Liver (tissue), 9 donors: Measurements from ENCODE around the gene LRRK1. TPM values are rescaled to one million over a fixed set of nuclear protein-coding genes. Genes with fewer than 3 reads are reported as not detected.
"Not testable (repeated sequence)": the region's sequence is repeated elsewhere in the genome, so short reads cannot be mapped to it uniquely, and the experiment has no call there.

Experiments
- DNase-seq: peaks from one replicate; pipeline ENCODE4 v3.0.0-alpha.2; 2017; ENCODE audit warnings: low spot score
- H3K27ac ChIP-seq, 2 donors: one replicate each; pipeline ENCODE4 v1.7.0; 2013; ENCODE audit warnings: inconsistent platforms in 2 of 2, low read length in 2 of 2, control low read depth in 1 of 2, low read depth in 1 of 2, mild to moderate bottlenecking in 1 of 2
- H3K27me3 ChIP-seq, 4 donors: one replicate each; pipeline versions ENCODE4 v1.6.1 to v1.7.0; 2013; ENCODE audit warnings: low read length in 3 of 4, inconsistent platforms in 1 of 4, mild to moderate bottlenecking in 1 of 4, moderate library complexity in 1 of 4; ENCODE audit not compliant: control insufficient read depth in 4 of 4, insufficient read depth in 4 of 4
- H3K36me3 ChIP-seq, 4 donors: one replicate each; pipeline versions ENCODE4 v1.6.1 to v1.7.0; 2013; ENCODE audit warnings: low read length in 3 of 4, mild to moderate bottlenecking in 3 of 4, low read depth in 1 of 4, moderate library complexity in 1 of 4; ENCODE audit not compliant: control insufficient read depth in 4 of 4, insufficient read depth in 3 of 4
- H3K4me1 ChIP-seq, 4 donors: one replicate each; pipeline versions ENCODE4 v1.6.1 to v1.7.0; 2013; ENCODE audit warnings: low read length in 3 of 4, mild to moderate bottlenecking in 3 of 4, moderate library complexity in 1 of 4; ENCODE audit not compliant: control insufficient read depth in 4 of 4, insufficient read depth in 4 of 4
- H3K4me3 ChIP-seq, 3 donors: one replicate each; pipeline versions ENCODE4 v1.6.1 to v1.7.0; 2013; ENCODE audit warnings: low read length in 3 of 3, control low read depth in 1 of 3, low read depth in 1 of 3, mild to moderate bottlenecking in 1 of 3
- H3K9ac ChIP-seq, 2 donors: one replicate each; pipeline ENCODE4 v1.7.0; 2013; ENCODE audit warnings: low read length in 2 of 2, mild to moderate bottlenecking in 2 of 2, moderate library complexity in 2 of 2, control low read depth in 1 of 2, low read depth in 1 of 2
- H3K9me3 ChIP-seq, 4 donors: one replicate each; pipeline versions ENCODE4 v1.6.1 to v1.7.0; 2013; ENCODE audit warnings: low read length in 3 of 4; ENCODE audit not compliant: control insufficient read depth in 4 of 4
- ATF3 ChIP-seq: IDR thresholded peaks from 2 replicates; pipeline ENCODE4 v1.6.1; 2016; ENCODE audit warnings: antibody characterized with exemption
- CTCF ChIP-seq: fragments of 150-350 bp; IDR thresholded peaks from 2 replicates; pipeline ENCODE4 v1.5.1; 2017; ENCODE audit warnings: improper control_type of control experiment, low read depth, low read length; ENCODE audit not compliant: missing input control
- EGR1 ChIP-seq, 2 donors: IDR thresholded peaks; 2 replicates each; pipeline ENCODE4 v1.6.1; 2016 to 2018; ENCODE audit warnings: antibody characterized with exemption in 2 of 2, low read depth in 2 of 2
- FOXA1 ChIP-seq: IDR thresholded peaks from 2 replicates; pipeline ENCODE4 v1.6.1; 2016; ENCODE audit warnings: antibody characterized with exemption
- FOXA2 ChIP-seq: IDR thresholded peaks from 2 replicates; pipeline ENCODE4 v1.6.1; 2016; ENCODE audit warnings: antibody characterized with exemption
- GABPA ChIP-seq, 2 donors: IDR thresholded peaks in 1 of 2; conservative IDR thresholded peaks in 1 of 2; 2 replicates each; pipeline ENCODE4 v1.6.1; 2016; ENCODE audit warnings: antibody characterized with exemption in 2 of 2, mild to moderate bottlenecking in 1 of 2, moderate library complexity in 1 of 2
- HNF4A ChIP-seq, 2 donors: conservative IDR thresholded peaks; 2 replicates each; pipeline ENCODE4 v1.6.1; 2016; ENCODE audit warnings: antibody characterized with exemption in 2 of 2, mild to moderate bottlenecking in 2 of 2
- HNF4G ChIP-seq: IDR thresholded peaks from 2 replicates; pipeline ENCODE4 v1.6.1; 2016; ENCODE audit warnings: antibody characterized with exemption
- JUND ChIP-seq, 2 donors: IDR thresholded peaks; 2 replicates each; pipeline ENCODE4 v1.6.1; 2016; ENCODE audit warnings: antibody characterized with exemption in 2 of 2
- MAX ChIP-seq: IDR thresholded peaks from 2 replicates; pipeline ENCODE4 v1.6.1; 2016; ENCODE audit warnings: antibody characterized with exemption
- NR2F2 ChIP-seq: IDR thresholded peaks from 2 replicates; pipeline ENCODE4 v1.6.1; 2016; ENCODE audit warnings: antibody characterized with exemption
- RAD21 ChIP-seq, 2 donors: IDR thresholded peaks; 2 replicates each; pipeline ENCODE4 v1.6.1; 2016; ENCODE audit warnings: antibody characterized with exemption in 2 of 2, mild to moderate bottlenecking in 2 of 2
- RXRA ChIP-seq, 2 donors: IDR thresholded peaks; 2 replicates each; pipeline ENCODE4 v1.6.1; 2017 to 2018; ENCODE audit warnings: antibody characterized with exemption in 2 of 2, mild to moderate bottlenecking in 1 of 2
- SP1 ChIP-seq: IDR thresholded peaks from 2 replicates; pipeline ENCODE4 v1.6.1; 2018; ENCODE audit warnings: antibody characterized with exemption, mild to moderate bottlenecking
- YY1 ChIP-seq: IDR thresholded peaks from 2 replicates; pipeline ENCODE4 v1.6.1; 2016; ENCODE audit warnings: antibody characterized with exemption, mild to moderate bottlenecking
- WGBS: extraction: QIAGEN DNeasy Blood & Tissue Kit; methylation state at CpG from one replicate; pipeline ENCODE4 v1.1.7; 2013; 5-methylcytosine and 5-hydroxymethylcytosine counted together
- polyA plus RNA-seq, 2 donors: library from polyadenylated mRNA; stranded (reverse) in 1 of 2; unstranded in 1 of 2; fragments of 200-250 nt in 1 of 2; fragments of >200 nt in 1 of 2; fragmentation: Nextera tagmentation in 1 of 2; extraction: Ambion mirVana in 1 of 2; gene quantifications; one replicate each; pipeline versions ENCODE4 v1.2.1 to v1.2.3, GENCODE V29; 2013 to 2015
- total RNA-seq, 2 donors: library from RNA; depleted of rRNA; stranded (reverse); fragments of >200 nt; gene quantifications; one replicate each; pipeline ENCODE4 v1.2.3, GENCODE V29; 2014
- donor health status: healthy.
- donor health status: healthy.
- donor health status: healthy.
- donor health status: healthy.
- donor health status: healthy.

LRRK1 gene
- total and polyA plus RNA-seq, 4 donors, result 1.2 to 4.4 (median 2.7) TPM

- H3K4me1 ChIP-seq, result peaks cover 0 to 2% (median 0%) of the 10 kb centered on the region in 4 donors
- H3K27ac ChIP-seq, result no peak overlapping the region
- no peaks in the 10 kb centered on the region for H3K27me3 ChIP-seq
- no peak for DNase-seq
- H3K36me3 ChIP-seq, result peaks cover 0 to 4% (median 0%) of the 10 kb centered on the region in 4 donors
- H3K9ac ChIP-seq, result no peak overlapping the region
- H3K9me3 ChIP-seq, result no peaks in the 10 kb centered on the region
- no peak for TF ChIP-seq CTCF
- no peak for TF ChIP-seq FOXA1
- no peak for TF ChIP-seq NR2F2
- no peak for TF ChIP-seq JUND (IDR thresholded peaks at IDR 0.05)
- TF ChIP-seq HNF4A (conservative IDR thresholded peaks at IDR 0.05), result no peak
- no peak for TF ChIP-seq EGR1 (IDR thresholded peaks at IDR 0.05; ENCODE audit: low read depth in 2 of 2)
- no peak for TF ChIP-seq FOXA2
- TF ChIP-seq GABPA (IDR thresholded peaks at IDR 0.05 in 1 of 2, conservative IDR thresholded peaks at IDR 0.05 in 1 of 2), result no peak
- WGBS, result 97% methylated on average over 10 of the region's 10 CpGs
- H3K4me3 ChIP-seq, result no peak overlapping the region
Observed at GRCh38 chr15:101071651-101072050, 152.5 kb downstream of the LRRK1 start.

GRCh38 chr15:101072235-101072634, 153.1 kb downstream of the LRRK1 start:
- not testable (repeated sequence) for H3K9me3 ChIP-seq, DNase-seq, H3K27ac ChIP-seq, H3K36me3 ChIP-seq, H3K9ac ChIP-seq, H3K4me1 ChIP-seq, H3K27me3 ChIP-seq, H3K4me3 ChIP-seq
- WGBS, result 96% methylated on average over 4 of the region's 4 CpGs

- 89% methylated on average over 15 of the region's 15 CpGs for WGBS
- not testable (repeated sequence) for H3K9ac ChIP-seq, H3K4me3 ChIP-seq, H3K36me3 ChIP-seq, H3K9me3 ChIP-seq, H3K4me1 ChIP-seq, DNase-seq, H3K27me3 ChIP-seq, H3K27ac ChIP-seq
Observed at GRCh38 chr15:101077806-101078668, 158.9 kb downstream of the LRRK1 start.

GRCh38 chr15:101078669-101079323, 159.6 kb downstream of the LRRK1 start:
- Histone ChIP-seq H3K9ac (no peak overlapping the region), H3K4me1 (no peaks in the 10 kb centered on the region), H3K27me3 (no peaks in the 10 kb centered on the region), H3K36me3 (no peaks in the 10 kb centered on the region), H3K27ac (no peak overlapping the region), H3K9me3 (no peaks in the 10 kb centered on the region), H3K4me3 (no peak overlapping the region)
- 94% methylated on average over 16 of the region's 16 CpGs for WGBS
- DNase-seq, result no peak
- no peak for TF ChIP-seq NR2F2
- TF ChIP-seq FOXA1, result no peak
- no peak for TF ChIP-seq YY1
- TF ChIP-seq FOXA2, result no peak
- no peak for TF ChIP-seq ATF3
- TF ChIP-seq EGR1 (IDR thresholded peaks at IDR 0.05; ENCODE audit: low read depth in 2 of 2), result no peak
- no peak for TF ChIP-seq RXRA (IDR thresholded peaks at IDR 0.05)
- TF ChIP-seq MAX, result no peak
- TF ChIP-seq SP1, result no peak
- TF ChIP-seq GABPA (IDR thresholded peaks at IDR 0.05 in 1 of 2, conservative IDR thresholded peaks at IDR 0.05 in 1 of 2), result no peak
- TF ChIP-seq RAD21 (IDR thresholded peaks at IDR 0.05), result no peak
- no peak for TF ChIP-seq HNF4G
- no peak for TF ChIP-seq CTCF
